A673 (cell line): Measurements from ENCODE around the gene APOBEC2. TPM values are rescaled to one million over a fixed set of nuclear protein-coding genes. Genes with fewer than 3 reads are reported as not detected.

Source experiments
- BruUV-seq: library from RNA; stranded (reverse); fragments of 400-500 nt; replicated peaks from 2 replicates; lab custom pipeline; 2021; lab: Mats Ljungman, UMichigan
- CTCF ChIA-PET: fragments of 300-600 bp; sonication (Branson Sonifier 250); formaldehyde crosslinking; loops from one replicate; lab custom pipeline; 2022; ENCODE audit warnings: antibody characterized with exemption; lab: Charles Lee
- POLR2A ChIA-PET: fragments of 300-600 bp; sonication (Branson Sonifier 250); formaldehyde crosslinking; loops from one replicate; lab custom pipeline; 2022; ENCODE audit warnings: antibody characterized with exemption; ENCODE audit not compliant: low non-redundant PET; lab: Charles Lee
- DNase-seq: peaks from one replicate; pipeline ENCODE4 v3.0.0-alpha.2; 2015; ENCODE audit warnings: low spot score
- H3K27ac ChIP-seq: fragments of 200-600 bp; sonication (generic); 2 replicates; pipeline ENCODE4 v1.5.1; 2016; ENCODE audit warnings: mixed run types, low read depth, mild to moderate bottlenecking, mixed read lengths, antibody characterized with exemption, low read length; ENCODE audit not compliant: poor library complexity, severe bottlenecking
- H3K27me3 ChIP-seq: fragments of 200-600 bp; sonication (generic); replicated peaks from 2 replicates; pipeline ENCODE4 v1.6.1; 2017; ENCODE audit warnings: mixed run types, low read depth, mild to moderate bottlenecking, mixed read lengths, antibody characterized with exemption, low read length; ENCODE audit not compliant: insufficient read depth, poor library complexity
- H3K36me3 ChIP-seq: fragments of 200-600 bp; sonication (generic); 2 replicates; pipeline ENCODE4 v1.6.1; 2016; ENCODE audit warnings: mixed run types, mild to moderate bottlenecking, mixed read lengths, antibody characterized with exemption, low read length; ENCODE audit not compliant: insufficient read depth, poor library complexity, severe bottlenecking
- H3K4me1 ChIP-seq: fragments of 200-600 bp; sonication (generic); 2 replicates; pipeline ENCODE4 v1.6.1; 2017; ENCODE audit warnings: mixed run types, mild to moderate bottlenecking, mixed read lengths, antibody characterized with exemption, low read length; ENCODE audit not compliant: insufficient read depth, poor library complexity, severe bottlenecking
- H3K4me3 ChIP-seq: fragments of 200-600 bp; sonication (generic); 2 replicates; pipeline ENCODE4 v1.5.1; 2016; ENCODE audit warnings: low read depth, mixed run types, mild to moderate bottlenecking, mixed read lengths, low read length; ENCODE audit not compliant: poor library complexity, severe bottlenecking
- H3K9me3 ChIP-seq: fragments of 200-600 bp; sonication (generic); 2 replicates; pipeline ENCODE4 v1.6.1; 2016; ENCODE audit warnings: mixed run types, low read depth, mild to moderate bottlenecking, mixed read lengths, antibody characterized with exemption, low read length; ENCODE audit not compliant: poor library complexity, severe bottlenecking
- CTCF ChIP-seq: fragments of 300-800, 200-600 bp; sonication (generic); conservative IDR thresholded peaks from 2 replicates; pipeline ENCODE4 v1.5.1; 2017; ENCODE audit warnings: low read depth, mild to moderate bottlenecking, antibody characterized with exemption, low read length, moderate library complexity, mixed read lengths
- EZH2 ChIP-seq: fragments of 200-600 bp; sonication (generic); IDR thresholded peaks from 2 replicates; pipeline ENCODE4 v1.6.1; 2017; ENCODE audit warnings: borderline replicate concordance, low read depth, mild to moderate bottlenecking, mixed read lengths, antibody characterized with exemption, low read length; ENCODE audit not compliant: poor library complexity, severe bottlenecking
- intact Hi-C: fragments of 100-400 bp; cut with micrococcal nuclease; formaldehyde crosslinking; loops from one replicate; pipeline ENCODE4 v1.10.0; 2022; ENCODE audit not compliant: unreplicated experiment
- total RNA-seq: library from RNA; stranded (reverse); gene quantifications from 2 replicates; pipeline ENCODE4 v1.2.3, GENCODE V29; 2021

APOBEC2 gene
- total RNA-seq, 1 experiment from 2014 or later = not detected

- TF ChIP-seq CTCF (no peak), EZH2 (no peak)
- H3K27ac ChIP-seq = no peak overlapping the region
- no peaks in the 10 kb centered on the region for H3K36me3 ChIP-seq
- no peaks in the 10 kb centered on the region for H3K9me3 ChIP-seq
- H3K4me1 ChIP-seq = no peaks in the 10 kb centered on the region
- no peak for DNase-seq
- no peaks in the 10 kb centered on the region for H3K27me3 ChIP-seq
- H3K4me3 ChIP-seq = no peak overlapping the region
- intact Hi-C loops = no loop called here
- ChIA-PET CTCF (no interaction called here), POLR2A (no interaction called here)
- no TSS peak for BruUV-seq
Measured at GRCh38 chr6:41032830-41033229, 20.2 kb upstream of the APOBEC2 start.

GRCh38 chr6:41033776-41034175 is 19.2 kb upstream of the APOBEC2 start:
- Histone ChIP-seq H3K36me3 (no peaks in the 10 kb centered on the region), H3K27ac (no peak overlapping the region), H3K4me1 (no peaks in the 10 kb centered on the region), H3K9me3 (no peaks in the 10 kb centered on the region), H3K4me3 (no peak overlapping the region), H3K27me3 (no peaks in the 10 kb centered on the region)
- no peak for DNase-seq
- no TSS peak for BruUV-seq
- ChIA-PET CTCF (no interaction called here), POLR2A (no interaction called here)
- TF ChIP-seq EZH2 = no peak
- no peak for TF ChIP-seq CTCF
- intact Hi-C loops = no loop called here

- no peak for DNase-seq
- Histone ChIP-seq H3K27ac (no peak overlapping the region), H3K4me3 (no peak overlapping the region), H3K27me3 (no peaks in the 10 kb centered on the region), H3K4me1 (no peaks in the 10 kb centered on the region), H3K9me3 (no peaks in the 10 kb centered on the region), H3K36me3 (no peaks in the 10 kb centered on the region)
- BruUV-seq = no TSS peak
- ChIA-PET CTCF (no interaction called here), POLR2A (no interaction called here)
- intact Hi-C loops = loop anchor here (5.0 kb wide), 1 partner anchor 1054 kb away; no protein-coding TSS in a partner anchor
- TF ChIP-seq CTCF = no peak
- no peak for TF ChIP-seq EZH2
Measured at GRCh38 chr6:41036186-41036585, 16.8 kb upstream of the APOBEC2 start.
